Trophoblast cell (in vitro differentiated cells and primary cell): Measurements from ENCODE around the gene HOXB3.

Experiments used
- DNase-seq, 2 donors: peaks; one replicate each; pipeline ENCODE4 v3.0.0-alpha.2; 2016
- H2AFZ ChIP-seq: 2 replicates; pipeline ENCODE4 v1.6.1; 2013; ENCODE audit warnings: low read length, moderate library complexity, mild to moderate bottlenecking; ENCODE audit not compliant: insufficient read depth, poor library complexity
- H2AK5ac ChIP-seq: 2 replicates; pipeline ENCODE4 v1.6.1; 2013; ENCODE audit warnings: mild to moderate bottlenecking, low read length
- H2BK120ac ChIP-seq: 2 replicates; pipeline ENCODE4 v1.6.1; 2013; ENCODE audit warnings: low read length, mild to moderate bottlenecking, moderate library complexity; ENCODE audit not compliant: insufficient read depth, poor library complexity
- H2BK12ac ChIP-seq: 2 replicates; pipeline ENCODE4 v1.6.1; 2013; ENCODE audit warnings: mild to moderate bottlenecking, low read length, moderate library complexity
- H2BK5ac ChIP-seq: 2 replicates; pipeline ENCODE4 v1.6.1; 2013; ENCODE audit warnings: low read length, low read depth, moderate library complexity, mild to moderate bottlenecking; ENCODE audit not compliant: poor library complexity
- H3K14ac ChIP-seq: 2 replicates; pipeline ENCODE4 v1.6.1; 2013; ENCODE audit warnings: mild to moderate bottlenecking, low read length
- H3K18ac ChIP-seq: 2 replicates; pipeline ENCODE4 v1.6.1; 2013; ENCODE audit warnings: mild to moderate bottlenecking, low read length
- H3K23ac ChIP-seq: 2 replicates; pipeline ENCODE4 v1.6.1; 2013; ENCODE audit warnings: low read length
- H3K27ac ChIP-seq: 2 replicates; pipeline ENCODE4 v1.5.1; 2013; ENCODE audit warnings: low read depth, mild to moderate bottlenecking, inconsistent platforms, low read length, moderate library complexity
- H3K27me3 ChIP-seq: 2 replicates; pipeline ENCODE4 v1.6.1; 2013; ENCODE audit warnings: inconsistent platforms, mild to moderate bottlenecking, low read length, moderate library complexity; ENCODE audit not compliant: insufficient read depth
- H3K36me3 ChIP-seq, 2 experiments: 1 replicate in 1 of 2; 2 replicates in 1 of 2; pipeline ENCODE4 v1.6.1; 2013; ENCODE audit warnings: low read length in 2 of 2, mild to moderate bottlenecking in 2 of 2, moderate library complexity in 1 of 2; ENCODE audit not compliant: insufficient read depth in 2 of 2, control insufficient read depth in 1 of 2
- H3K4ac ChIP-seq: 2 replicates; pipeline ENCODE4 v1.6.1; 2013; ENCODE audit warnings: low read depth, mild to moderate bottlenecking, low read length, moderate library complexity
- H3K4me1 ChIP-seq, 2 experiments: 1 replicate in 1 of 2; 2 replicates in 1 of 2; pipeline ENCODE4 v1.6.1; 2013; ENCODE audit warnings: low read length in 2 of 2, mild to moderate bottlenecking in 2 of 2, moderate library complexity in 1 of 2; ENCODE audit not compliant: insufficient read depth in 2 of 2, control insufficient read depth in 1 of 2
- H3K4me2 ChIP-seq: 2 replicates; pipeline ENCODE4 v1.6.1; 2013; ENCODE audit warnings: inconsistent platforms, mild to moderate bottlenecking, low read length, moderate library complexity
- H3K4me3 ChIP-seq: 2 replicates; pipeline ENCODE4 v1.5.1; 2013; ENCODE audit warnings: mild to moderate bottlenecking, low read depth, low read length, inconsistent platforms
- H3K79me1 ChIP-seq: one replicate; pipeline ENCODE4 v1.6.1; 2013; ENCODE audit warnings: low read length
- H3K79me2 ChIP-seq: 2 replicates; pipeline ENCODE4 v1.6.1; 2013; ENCODE audit warnings: low read length, mild to moderate bottlenecking; ENCODE audit not compliant: control insufficient read depth, insufficient read depth, poor library complexity
- H3K9ac ChIP-seq: 2 replicates; pipeline ENCODE4 v1.6.1; 2013; ENCODE audit warnings: mild to moderate bottlenecking, low read length
- H3K9me3 ChIP-seq: 2 replicates; pipeline ENCODE4 v1.6.1; 2013; ENCODE audit warnings: low read depth, mild to moderate bottlenecking, control low read depth, inconsistent platforms, low read length; ENCODE audit not compliant: insufficient read depth
- H4K12ac ChIP-seq: 2 replicates; pipeline ENCODE4 v1.6.1; 2013; ENCODE audit warnings: low read depth, mild to moderate bottlenecking, low read length, moderate library complexity
- H4K8ac ChIP-seq: 2 replicates; pipeline ENCODE4 v1.6.1; 2013; ENCODE audit warnings: low read depth, mild to moderate bottlenecking, low read length, moderate library complexity
- H4K91ac ChIP-seq: one replicate; pipeline ENCODE4 v1.6.1; 2013; ENCODE audit warnings: low read depth, mild to moderate bottlenecking, low read length, moderate library complexity
- WGBS: extraction: QIAGEN DNeasy Blood & Tissue Kit; methylation state at CpG from one replicate; pipeline ENCODE4 v1.1.7; 2013; ENCODE audit warnings: missing lambda C conversion rate; ENCODE audit not compliant: insufficient read length, insufficient coverage; ENCODE audit errors: extremely low coverage; 5-methylcytosine and 5-hydroxymethylcytosine counted together

Gene HOXB3

DNA sequence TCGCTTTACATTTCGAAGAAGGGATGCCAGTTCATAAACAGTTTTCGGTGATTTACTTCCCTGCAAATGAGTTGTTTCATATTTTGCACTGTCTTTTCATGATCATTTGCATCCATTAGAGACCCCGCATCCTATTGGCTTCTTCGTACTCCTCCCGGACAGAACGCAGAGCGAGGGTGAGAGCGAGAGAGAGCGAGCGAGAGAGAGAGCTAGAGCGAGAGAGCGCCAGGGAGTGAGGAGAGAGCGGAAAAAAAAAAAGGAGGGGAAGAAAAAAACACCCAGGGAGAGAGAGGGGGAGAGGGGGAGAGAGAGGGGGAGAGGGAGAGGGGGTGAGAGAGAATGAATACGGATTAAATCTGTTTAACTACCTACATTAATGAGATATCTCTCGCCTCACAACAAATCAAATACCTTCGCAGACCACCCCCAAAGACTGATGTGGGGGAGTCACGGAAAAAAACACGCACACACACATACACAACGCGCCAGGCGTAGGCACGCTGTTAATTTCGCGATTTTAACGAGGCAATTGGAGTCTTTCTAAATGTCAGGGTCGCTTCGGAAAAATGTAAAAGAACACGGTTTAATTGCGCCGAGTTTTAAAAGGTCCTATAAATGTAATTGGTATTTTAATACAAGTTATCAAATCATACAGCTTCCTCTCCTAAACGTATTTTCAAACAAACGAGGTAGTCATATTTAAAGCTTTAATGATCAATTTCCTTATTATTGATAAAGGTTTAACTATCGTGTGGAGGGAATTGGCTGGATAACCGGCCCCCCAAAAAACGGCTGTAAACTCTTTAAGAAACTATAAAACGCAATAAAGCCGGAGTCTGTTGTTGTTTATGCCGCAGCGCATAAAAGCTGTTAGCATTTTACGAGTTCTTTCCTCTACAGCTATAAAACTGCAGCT, 25.3 kb upstream of the HOXB3 start, which contains the start of gene HOXB8:
TSS of gene HOXB8 (minus strand) at position 246 of the 916 bp plus-strand sequence. CDS start 588 bp downstream, outside the sequence.
- no peak within 1 kb of the TSS for H4K12ac ChIP-seq
- H2AK5ac ChIP-seq, result no peak within 1 kb of the TSS
- H4K91ac ChIP-seq, result no peak within 1 kb of the TSS
- no peak within 1 kb of the TSS for H3K23ac ChIP-seq
- peaks cover 14% of the 10 kb centered on the region for H3K79me1 ChIP-seq
- no peak within 1 kb of the TSS for H3K14ac ChIP-seq
- peak within 1 kb of the TSS; percentile 56 for H3K18ac ChIP-seq
- H2BK12ac ChIP-seq, result no peak within 1 kb of the TSS
- DNase-seq, result no peak
- no CpG with 5 or more reads among the region's 41 CpGs for WGBS
- H2AFZ ChIP-seq, result peak within 1 kb of the TSS; percentile 82
- peaks cover 4% of the 10 kb centered on the region for H3K9me3 ChIP-seq
- H2BK120ac ChIP-seq, result no peak within 1 kb of the TSS
- H3K4me3 ChIP-seq, result peak within 1 kb of the TSS; percentile 53
- no peak within 1 kb of the TSS for H3K4ac ChIP-seq
- no peak within 1 kb of the TSS for H3K27ac ChIP-seq
- H3K79me2 ChIP-seq, result peaks cover 3% of the 10 kb centered on the region
- peaks cover 9 to 16% of the 10 kb centered on the region in 2 experiments for H3K4me1 ChIP-seq
- H4K8ac ChIP-seq, result no peak within 1 kb of the TSS
- H3K27me3 ChIP-seq, result peaks cover 62% of the 10 kb centered on the region
- H3K4me2 ChIP-seq, result peak within 1 kb of the TSS; percentile 63
- H3K36me3 ChIP-seq, result no peaks in the 10 kb centered on the region
- no peak within 1 kb of the TSS for H3K9ac ChIP-seq
- no peak within 1 kb of the TSS for H2BK5ac ChIP-seq

DNA sequence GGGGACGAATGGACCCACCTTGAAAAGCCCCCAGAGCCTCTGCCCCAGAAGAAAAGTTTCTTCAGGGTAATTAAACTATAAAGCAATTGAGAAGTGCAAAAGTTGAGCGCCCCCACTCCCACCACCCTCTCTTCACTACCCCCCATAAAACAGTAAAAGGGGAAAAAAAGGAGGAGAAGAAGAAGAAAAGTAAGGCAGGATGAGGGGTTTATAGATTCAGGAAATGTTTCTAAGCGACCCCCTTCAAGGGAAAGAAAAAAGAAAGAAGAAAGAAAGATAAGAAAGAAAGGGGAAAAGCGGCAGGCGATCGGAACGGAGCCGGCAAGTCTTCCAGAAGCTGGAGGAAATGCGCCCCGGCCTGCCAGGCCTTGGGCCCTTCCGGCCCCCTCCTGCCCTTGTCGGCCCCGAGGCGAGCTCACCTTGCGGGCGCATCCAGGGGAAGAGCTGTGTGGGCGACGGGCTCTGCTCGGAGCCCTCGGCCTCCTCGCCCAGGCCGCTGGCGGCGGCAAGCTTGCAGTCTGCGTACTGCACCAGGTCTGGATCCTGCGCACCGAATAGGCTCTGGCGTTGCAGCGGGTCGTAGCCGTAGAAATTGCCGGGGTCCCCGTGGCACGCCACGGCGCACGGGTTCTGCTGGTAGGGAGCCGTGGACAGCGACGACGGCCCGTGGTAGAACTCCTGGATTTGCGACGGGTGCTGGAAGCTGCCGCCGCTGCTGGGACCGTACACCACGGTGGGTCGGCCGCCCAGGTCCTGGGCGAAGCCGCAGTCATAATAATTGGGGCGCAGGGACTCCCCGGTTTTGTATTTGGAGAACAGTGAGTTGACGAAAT, 24.0 kb upstream of the HOXB3 start:
- Histone ChIP-seq H3K4me3 (peak overlapping the region; percentile 53), H2AK5ac (no peak overlapping the region), H4K8ac (no peak overlapping the region), H3K36me3 (no peaks in the 10 kb centered on the region), H3K4me1 (peaks cover 14 to 16% of the 10 kb centered on the region in 2 experiments), H2AFZ (peak overlapping the region; percentile 82), H2BK12ac (no peak overlapping the region), H3K14ac (no peak overlapping the region), H3K4ac (no peak overlapping the region), H2BK5ac (no peak overlapping the region), H3K27ac (no peak overlapping the region), H3K9ac (no peak overlapping the region), H2BK120ac (no peak overlapping the region), H3K79me2 (peaks cover 5% of the 10 kb centered on the region), H3K4me2 (peak overlapping the region; percentile 63), H3K18ac (peak overlapping the region; percentile 56), H4K91ac (no peak overlapping the region), H3K9me3 (peaks cover 2% of the 10 kb centered on the region), H3K79me1 (peaks cover 18% of the 10 kb centered on the region), H3K23ac (no peak overlapping the region), H3K27me3 (peaks cover 49% of the 10 kb centered on the region), H4K12ac (no peak overlapping the region)
- DNase-seq, result peak in 1 of 2 donors; percentile 29
- WGBS, result no CpG with 5 or more reads among the region's 55 CpGs

DNA sequence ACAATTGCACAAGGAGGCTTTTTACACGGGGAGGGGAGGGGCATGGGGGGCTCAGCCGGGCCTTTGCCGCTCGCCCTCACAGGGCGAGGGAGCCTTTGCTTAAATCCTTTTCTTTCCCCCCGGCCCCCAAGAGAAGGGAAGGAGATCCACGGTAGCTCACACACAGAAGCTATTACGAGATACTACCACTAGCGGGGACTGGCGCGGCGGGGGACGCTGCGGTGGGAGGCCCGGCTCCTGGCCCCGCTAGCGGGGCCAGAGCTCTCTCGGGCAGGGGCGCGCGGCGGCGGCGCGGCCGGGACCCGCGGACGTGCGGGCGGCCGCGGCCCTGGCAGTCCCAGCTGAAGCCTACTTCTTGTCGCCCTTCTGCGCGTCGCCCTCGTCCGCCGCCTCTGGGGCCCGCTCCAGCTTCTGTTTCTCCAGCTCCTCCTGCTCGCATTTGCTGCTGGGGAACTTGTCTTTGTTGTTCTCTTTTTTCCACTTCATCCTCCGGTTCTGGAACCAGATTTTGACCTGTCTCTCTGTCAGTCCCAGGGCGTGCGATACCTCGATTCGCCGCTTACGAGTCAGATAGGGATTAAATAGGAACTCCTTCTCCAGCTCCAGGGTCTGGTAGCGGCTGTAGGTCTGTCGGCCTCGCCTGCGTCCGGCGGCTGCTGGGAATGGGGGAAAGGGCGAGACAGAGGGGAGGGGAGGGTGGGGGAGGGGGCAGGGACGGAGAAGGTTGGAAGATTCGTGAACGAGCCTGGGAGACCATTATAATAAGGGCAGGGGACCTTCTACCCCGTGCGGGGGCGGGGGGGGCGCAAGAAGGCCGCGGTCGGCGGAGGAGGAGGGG, 23.0 kb upstream of the HOXB3 start:
- Histone ChIP-seq H3K79me1 (peaks cover 18% of the 10 kb centered on the region), H3K23ac (no peak overlapping the region), H3K27me3 (peaks cover 43% of the 10 kb centered on the region)

DNA sequence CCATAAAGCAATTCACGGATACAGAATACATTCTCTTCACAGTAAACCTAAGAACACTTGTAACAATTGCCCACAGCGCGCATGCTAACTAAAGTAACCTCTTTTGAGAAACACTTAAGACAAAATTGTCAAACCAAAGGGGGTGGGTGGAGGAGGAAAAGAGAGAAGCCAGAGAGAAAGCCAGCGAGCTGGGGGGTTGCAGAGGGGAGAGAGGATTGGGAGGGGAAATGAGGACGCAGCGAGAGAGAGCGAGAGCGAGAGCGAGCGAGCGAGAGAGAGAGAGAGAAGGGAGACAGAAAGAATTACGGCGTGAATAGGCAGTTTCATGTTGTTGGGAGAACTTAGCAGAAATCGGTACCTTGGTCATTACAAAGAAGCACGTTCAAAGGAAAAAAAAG, 22.4 kb upstream of the HOXB3 start:
- no peak overlapping the region for H3K4ac ChIP-seq
- no peak overlapping the region for H3K18ac ChIP-seq
- no peak overlapping the region for H3K23ac ChIP-seq
- no peaks in the 10 kb centered on the region for H3K36me3 ChIP-seq
- no peak overlapping the region for H4K91ac ChIP-seq
- peaks cover 37% of the 10 kb centered on the region for H3K27me3 ChIP-seq
- H4K12ac ChIP-seq, result no peak overlapping the region
- DNase-seq, result no peak
- no peak overlapping the region for H2BK5ac ChIP-seq
- no peak overlapping the region for H2AK5ac ChIP-seq
- no peak overlapping the region for H2BK12ac ChIP-seq
- no peak overlapping the region for H3K14ac ChIP-seq
- peaks cover 18% of the 10 kb centered on the region for H3K79me1 ChIP-seq
- H3K27ac ChIP-seq, result no peak overlapping the region
- H3K79me2 ChIP-seq, result peaks cover 5% of the 10 kb centered on the region
- peak overlapping the region; percentile 86 for H3K4me2 ChIP-seq
- peaks cover 13 to 14% of the 10 kb centered on the region in 2 experiments for H3K4me1 ChIP-seq
- peaks cover 2% of the 10 kb centered on the region for H3K9me3 ChIP-seq
- no peak overlapping the region for H3K4me3 ChIP-seq
- no peak overlapping the region for H3K9ac ChIP-seq
- H4K8ac ChIP-seq, result peak overlapping the region; percentile 49
- H2AFZ ChIP-seq, result no peak overlapping the region
- WGBS, result no CpG with 5 or more reads among the region's 15 CpGs
- no peak overlapping the region for H2BK120ac ChIP-seq

More for the DNA sequence above, 23.0 kb upstream of the HOXB3 start:
- Histone ChIP-seq H3K79me2 (peaks cover 5% of the 10 kb centered on the region), H2AFZ (peak overlapping the region; percentile 61), H2BK12ac (no peak overlapping the region), H3K9me3 (peaks cover 2% of the 10 kb centered on the region), H2AK5ac (no peak overlapping the region), H3K18ac (no peak overlapping the region), H3K4me3 (peak overlapping the region; percentile 58), H4K12ac (no peak overlapping the region), H4K8ac (no peak overlapping the region), H2BK5ac (peak overlapping the region; percentile 22), H4K91ac (peak overlapping the region; percentile 53), H3K14ac (peak overlapping the region; percentile 20), H3K4me2 (peak overlapping the region; percentile 86), H3K27ac (no peak overlapping the region), H3K36me3 (no peaks in the 10 kb centered on the region), H3K9ac (peak overlapping the region; percentile 10), H3K4me1 (peaks cover 14 to 16% of the 10 kb centered on the region in 2 experiments), H2BK120ac (no peak overlapping the region), H3K4ac (no peak overlapping the region)
- DNase-seq, result peak in 1 of 2 donors; percentile 52
- no CpG with 5 or more reads among the region's 67 CpGs for WGBS
